Measurements from ENCODE around the gene PLCB4.
"Not testable (repeated sequence)": the region's sequence is repeated elsewhere in the genome, so short reads cannot be mapped to it uniquely, and the experiment has no call there.

The PLCB4 gene

DNA sequence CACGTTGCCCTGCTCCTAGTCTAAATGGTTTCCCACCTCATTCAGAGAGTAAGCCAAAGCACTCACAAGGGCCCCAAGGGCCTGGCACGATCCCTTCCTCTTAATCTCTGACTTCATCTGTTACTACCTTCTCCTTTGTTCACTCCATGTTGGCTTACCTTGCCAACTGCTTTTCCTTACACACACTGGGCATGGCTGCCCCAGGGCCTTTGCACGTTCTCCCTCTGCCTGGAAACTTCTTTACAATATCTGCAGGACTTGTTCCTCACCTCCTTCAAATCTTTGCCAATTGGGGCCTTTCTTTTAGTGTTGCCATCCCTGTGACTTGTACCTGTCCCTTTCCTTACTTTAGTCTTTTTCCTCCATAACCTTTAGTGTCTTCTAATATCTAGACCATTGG lies 73.9 kb downstream of the PLCB4 start:
- DNase-seq (ENCODE audit: low spot score) = no peak

DNA sequence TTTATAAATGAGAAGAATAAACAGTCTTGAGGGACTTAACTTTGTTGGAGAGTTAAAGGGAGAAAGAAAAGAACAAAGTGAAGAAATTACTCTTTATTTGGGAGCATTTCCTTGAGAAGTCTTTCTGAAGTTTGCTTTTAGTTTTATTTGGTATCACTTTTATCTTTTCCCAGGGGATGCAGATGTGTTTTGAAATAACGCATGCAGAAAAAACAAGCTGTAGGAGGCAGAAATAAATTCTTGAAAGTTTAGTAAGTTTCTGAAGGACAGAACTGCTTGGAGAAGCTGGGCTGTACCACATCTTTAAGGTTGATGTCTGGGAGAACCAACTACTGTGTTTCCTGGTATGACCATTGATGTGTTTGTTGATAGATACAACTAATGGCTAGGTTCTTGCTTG lies 75.0 kb downstream of the PLCB4 start:
- no peak for DNase-seq (ENCODE audit: low spot score)

- DNase-seq (ENCODE audit: low spot score) = no peak
These were observed 75.8 kb downstream of the PLCB4 start for GRCh38 chr20:9144643-9145042.

DNA sequence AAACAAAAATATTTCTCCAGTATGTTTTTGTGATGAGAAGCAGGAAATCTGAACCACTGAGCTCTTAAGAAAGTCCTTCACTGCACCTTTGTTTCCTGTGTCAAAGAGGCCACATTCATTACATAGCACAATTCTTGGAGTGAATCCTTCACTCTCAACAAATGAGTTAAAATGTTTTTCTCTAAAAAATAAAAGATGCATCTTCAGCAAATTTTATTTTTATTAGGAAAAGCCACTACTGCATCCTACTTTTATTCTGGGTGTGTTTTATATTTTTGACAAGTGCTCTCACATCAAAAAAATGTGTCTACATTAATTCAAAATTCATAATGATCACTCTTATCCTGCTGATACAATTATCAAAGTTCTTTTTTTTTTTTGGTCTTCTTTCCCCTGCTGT lies 76.3 kb downstream of the PLCB4 start:
- DNase-seq (ENCODE audit: low spot score) = no peak

GRCh38 chr20:9146649-9147048 lies 77.8 kb downstream of the PLCB4 start:
- DNase-seq (ENCODE audit: low spot score) = no peak

DNA sequence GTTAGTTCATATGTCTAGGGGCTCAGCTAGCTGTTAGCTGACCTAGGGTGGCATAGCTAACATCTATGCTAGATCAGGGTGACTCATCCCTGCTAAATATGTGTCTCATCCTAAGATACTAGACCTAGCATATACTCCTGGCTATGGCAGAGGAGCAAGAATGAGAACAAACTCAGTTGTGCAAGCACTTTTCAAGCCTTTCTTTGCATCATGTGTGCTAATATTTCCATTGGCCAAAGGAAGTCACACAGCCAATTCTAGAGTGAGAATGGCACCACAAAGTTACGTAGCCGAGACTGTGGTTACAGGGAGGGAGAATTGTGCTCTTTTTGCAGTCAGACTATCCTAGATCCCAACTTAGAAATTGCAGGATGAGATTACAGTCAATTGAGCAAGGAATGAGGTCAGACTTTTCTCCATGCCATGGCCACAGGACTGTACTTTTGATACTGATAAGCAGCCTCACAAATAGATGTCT lies 78.7 kb downstream of the PLCB4 start:
- DNase-seq (ENCODE audit: low spot score) = no peak

- DNase-seq (ENCODE audit: low spot score) = no peak
These were observed 79.4 kb downstream of the PLCB4 start for GRCh38 chr20:9148291-9148690.

GRCh38 chr20:9149087-9149486 lies 80.2 kb downstream of the PLCB4 start:
- no peak for DNase-seq (ENCODE audit: low spot score)

- no peak for DNase-seq (ENCODE audit: low spot score)
These were observed 80.9 kb downstream of the PLCB4 start for GRCh38 chr20:9149796-9150195.

- DNase-seq (ENCODE audit: low spot score) = no peak
These were observed 81.8 kb downstream of the PLCB4 start for GRCh38 chr20:9150679-9151078.

GRCh38 chr20:9152139-9152538 lies 83.3 kb downstream of the PLCB4 start:
- DNase-seq (ENCODE audit: low spot score) = not testable (repeated sequence)

GRCh38 chr20:9154464-9155024 lies 85.7 kb downstream of the PLCB4 start:
- no peak for DNase-seq (ENCODE audit: low spot score)

GRCh38 chr20:9156529-9157280 lies 87.8 kb downstream of the PLCB4 start:
- DNase-seq (ENCODE audit: low spot score) = no peak

GRCh38 chr20:9160331-9160730 lies 91.4 kb downstream of the PLCB4 start:
- DNase-seq (ENCODE audit: low spot score) = no peak

- DNase-seq (ENCODE audit: low spot score) = no peak
These were observed 91.9 kb downstream of the PLCB4 start for GRCh38 chr20:9160757-9161156.

GRCh38 chr20:9161311-9161710 lies 92.4 kb downstream of the PLCB4 start:
- no peak for DNase-seq (ENCODE audit: low spot score)

- DNase-seq (ENCODE audit: low spot score) = no peak
These were observed 94.4 kb downstream of the PLCB4 start for GRCh38 chr20:9163251-9163650.

- no peak for DNase-seq (ENCODE audit: low spot score)
These were observed 95.1 kb downstream of the PLCB4 start for GRCh38 chr20:9163995-9164394.

DNA sequence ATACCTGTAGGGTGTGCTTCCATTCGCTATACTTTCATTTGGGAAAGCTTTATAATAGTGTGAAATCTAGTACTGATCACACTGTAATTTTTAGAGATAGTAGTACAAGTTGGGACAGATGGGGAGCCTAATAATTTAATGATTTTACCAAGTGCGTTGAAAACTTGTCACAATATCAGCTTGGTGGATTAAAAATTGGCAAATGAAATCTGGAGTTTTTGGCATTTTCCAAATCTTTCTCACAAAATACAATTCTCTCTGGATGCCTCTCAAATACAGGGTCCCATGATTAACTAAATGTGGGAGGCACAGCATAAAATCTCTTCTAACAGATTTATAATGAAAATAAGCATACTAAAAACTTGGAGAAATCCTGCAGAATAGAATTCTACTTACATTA lies 96.4 kb downstream of the PLCB4 start:
- no peak for DNase-seq (ENCODE audit: low spot score)

- DNase-seq (ENCODE audit: low spot score) = no peak
These were observed 97.4 kb downstream of the PLCB4 start for GRCh38 chr20:9166153-9166780.

DNA sequence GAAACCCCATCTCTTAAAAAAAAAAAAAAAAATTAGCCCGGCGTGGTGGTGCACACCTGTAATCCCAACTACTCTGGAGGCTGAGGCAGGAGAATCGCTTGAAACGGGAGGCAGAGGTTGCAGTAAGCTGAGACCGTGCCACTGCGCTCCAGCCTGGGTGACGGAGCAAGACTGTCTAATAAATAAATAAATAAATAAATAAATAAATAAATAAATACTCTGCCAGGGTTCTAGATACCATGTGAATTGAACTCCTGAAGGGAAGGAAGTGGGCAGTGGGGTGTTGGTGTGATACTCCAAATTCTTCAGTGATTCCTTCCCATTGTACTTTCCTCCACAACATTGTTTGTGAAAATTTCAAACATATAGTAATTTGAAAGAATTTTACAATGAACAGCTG lies 100.5 kb downstream of the PLCB4 start:
- no peak for DNase-seq (ENCODE audit: low spot score)

DNA sequence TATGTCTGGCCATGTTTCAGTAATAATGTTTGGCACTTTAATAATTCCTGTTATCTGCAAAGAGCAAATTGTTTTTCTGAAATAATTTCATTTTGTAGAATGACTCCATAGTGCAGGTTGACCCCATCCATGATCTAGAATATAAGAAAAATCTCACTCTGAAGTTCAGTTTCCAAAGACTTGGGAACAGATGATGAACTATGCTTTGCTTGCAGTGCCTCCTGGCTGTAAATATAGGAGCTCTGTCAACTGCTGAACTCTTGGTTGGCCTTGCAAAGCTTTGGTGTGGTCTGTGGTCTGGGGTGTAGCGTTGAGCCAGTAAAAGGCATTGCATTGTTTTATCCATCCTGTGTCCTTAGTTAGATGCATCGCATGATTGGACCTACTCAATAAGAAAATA lies 104.0 kb downstream of the PLCB4 start:
- no peak for DNase-seq (ENCODE audit: low spot score)

DNA sequence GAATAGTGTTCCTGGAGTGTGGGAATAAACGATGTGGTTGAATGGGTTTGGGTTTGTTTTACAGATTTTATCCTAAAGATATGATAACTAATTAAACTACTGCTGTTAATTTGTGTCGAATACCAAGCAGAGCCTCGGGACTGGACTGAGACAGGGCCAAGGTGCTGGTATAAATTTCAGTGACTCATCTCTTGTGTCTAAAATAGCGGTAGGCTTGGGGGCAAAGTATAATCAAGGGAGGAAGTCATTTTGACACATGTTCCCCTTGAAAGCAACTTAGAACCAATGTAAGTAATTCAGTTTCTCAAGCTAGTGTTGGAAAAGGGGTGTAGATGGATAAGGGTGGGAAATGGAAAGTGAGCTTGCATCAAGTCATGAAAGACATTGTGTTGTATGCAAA lies 108.4 kb downstream of the PLCB4 start:
- DNase-seq (ENCODE audit: low spot score) = no peak
